HepG2 (cell line): Measurements from ENCODE around the gene PRMT2. TPM values are rescaled to one million over a fixed set of nuclear protein-coding genes. Genes with fewer than 3 reads are reported as not detected.

Experiments used
- CBX1 ChIP-seq: IDR thresholded peaks from one replicate; pipeline ENCODE4 v1.6.1; 2016; ENCODE audit warnings: antibody characterized with exemption, low read depth
- GFI1 ChIP-seq: sonication (generic); formaldehyde crosslinking; IDR thresholded peaks from 2 replicates; pipeline ENCODE4 v1.5.0; 2020; ENCODE audit warnings: missing genetic modification reagents, mild to moderate bottlenecking, borderline replicate concordance
- HDAC6 ChIP-seq: fragments of 200-600 bp; sonication (generic); IDR thresholded peaks from 2 replicates; pipeline ENCODE4 v1.7.0; 2017; ENCODE audit warnings: mild to moderate bottlenecking, antibody characterized with exemption, low read length, low read depth
- IRX3 ChIP-seq: sonication (generic); formaldehyde crosslinking; IDR thresholded peaks from 2 replicates; pipeline ENCODE4 v1.8.1; 2023; ENCODE audit warnings: mild to moderate bottlenecking, low read depth, missing genetic modification reagents, borderline replicate concordance
- KMT2B ChIP-seq: IDR thresholded peaks from 2 replicates; pipeline ENCODE4 v1.6.1; 2016; ENCODE audit warnings: missing genetic modification reagents, missing compliant biosample characterization
- LCORL ChIP-seq, 2 experiments: fragments of 450-650 bp in 1 of 2; sonication (generic) in 1 of 2; formaldehyde crosslinking in 1 of 2; IDR thresholded peaks; 2 replicates each; pipeline versions ENCODE4 v1.5.0 to v1.6.1; 2017 to 2020; ENCODE audit warnings: antibody characterized with exemption in 1 of 2, missing genetic modification reagents in 1 of 2
- MXD3 ChIP-seq: IDR thresholded peaks from 2 replicates; pipeline ENCODE4 v1.6.1; 2016; ENCODE audit warnings: mild to moderate bottlenecking, missing biosample characterization, missing genetic modification reagents
- PAX8 ChIP-seq: sonication (generic); formaldehyde crosslinking; IDR thresholded peaks from 2 replicates; pipeline ENCODE4 v1.8.0; 2022; ENCODE audit warnings: mild to moderate bottlenecking, missing genetic modification reagents, borderline replicate concordance
- XBP1 ChIP-seq: sonication (generic); formaldehyde crosslinking; IDR thresholded peaks from 2 replicates; pipeline ENCODE4 v1.5.0; 2020; ENCODE audit warnings: missing genetic modification reagents
- ZBTB37 ChIP-seq: sonication (generic); formaldehyde crosslinking; IDR thresholded peaks from 2 replicates; pipeline ENCODE4 v1.4.0; 2020; ENCODE audit warnings: mild to moderate bottlenecking, missing genetic modification reagents
- ZBTB8A ChIP-seq: sonication (generic); formaldehyde crosslinking; IDR thresholded peaks from 2 replicates; pipeline ENCODE4 v1.4.0; 2020; ENCODE audit warnings: mild to moderate bottlenecking, low read depth, missing genetic modification reagents, borderline replicate concordance
- ZNF160 ChIP-seq: sonication (generic); formaldehyde crosslinking; IDR thresholded peaks from 2 replicates; pipeline ENCODE4 v1.8.0; 2022; ENCODE audit warnings: mild to moderate bottlenecking, inconsistent platforms, missing genetic modification reagents
- ZNF512 ChIP-seq: sonication (generic); formaldehyde crosslinking; IDR thresholded peaks from 2 replicates; pipeline ENCODE4 v1.4.0; 2020; ENCODE audit warnings: mild to moderate bottlenecking, missing genetic modification reagents
- ZNF574 ChIP-seq: sonication (generic); formaldehyde crosslinking; IDR thresholded peaks from 2 replicates; pipeline ENCODE4 v1.4.0; 2020; ENCODE audit warnings: missing genetic modification reagents
- ZNF878 ChIP-seq: sonication (generic); formaldehyde crosslinking; IDR thresholded peaks from 2 replicates; pipeline ENCODE4 v1.8.1; 2023; ENCODE audit warnings: mild to moderate bottlenecking, missing genetic modification reagents, moderate library complexity
- polyA plus RNA-seq, 8 experiments: library from polyadenylated mRNA; depleted of rRNA in 3 of 8; stranded (reverse) in 7 of 8; unstranded in 1 of 8; fragments of >200 nt; fragmentation: Illumina TruSeq in 4 of 8; extraction: Trizol in 4 of 8; gene quantifications; 2 replicates each; pipeline versions ENCODE4 v1.2.1 to v1.2.3, GENCODE V29; 2011 to 2016; ENCODE audit warnings: low read depth in 4 of 8, missing spikeins in 1 of 8, mixed read lengths in 1 of 8; ENCODE audit not compliant: insufficient read depth in 1 of 8
- total RNA-seq, 5 experiments: library from RNA; depleted of rRNA; stranded (reverse); fragments of >200 nt; fragmentation: Illumina TruSeq; extraction: Trizol; gene quantifications; 2 replicates each; pipeline ENCODE4 v1.2.3, GENCODE V29; 2016; ENCODE audit warnings: low read depth in 1 of 5

PRMT2 gene
- total and polyA plus RNA-seq, 2 of the 13 experiments (the other 11 are each of a cell fraction or from before 2014, with no cell fraction given), result 54.4 to 78.8 TPM

GRCh38 chr21:46635324-46636180 is at the start of gene PRMT2 (continued):
- TF ChIP-seq MXD3 (CRISPR knock-in tag), result peak; percentile 78; the same call in 1 of the 2 replicates
- TF ChIP-seq IRX3, result peak; percentile 57; the same call in 1 of the 2 replicates
- TF ChIP-seq KMT2B (CRISPR knock-in tag), result peak; percentile 83
- no peak; the same call in 1 of the 2 replicates for TF ChIP-seq ZNF160 (CRISPR knock-in tag)
- no peak for TF ChIP-seq ZNF512 (CRISPR knock-in tag)
- 0 out of 2 replicates have a peak, but pooled peaks have one; percentile 30 for TF ChIP-seq GFI1 (CRISPR knock-in tag)
- TF ChIP-seq XBP1 (CRISPR knock-in tag), result no peak
- peak; percentile 25; the same call in 1 of the 2 replicates for TF ChIP-seq ZBTB8A (CRISPR knock-in tag)
- TF ChIP-seq ZNF878 (CRISPR knock-in tag), result no peak
- TF ChIP-seq HDAC6, result no peak
- TF ChIP-seq CBX1, result peak; percentile 62
- TF ChIP-seq LCORL (IDR thresholded peaks at IDR 0.05), result no peak
- peak; percentile 70; the same call in 1 of the 2 replicates for TF ChIP-seq LCORL (CRISPR knock-in tag; IDR thresholded peaks at IDR 0.05)
- TF ChIP-seq PAX8 (CRISPR knock-in tag), result peak; percentile 67; the same call in 1 of the 2 replicates
- TF ChIP-seq ZNF574 (CRISPR knock-in tag), result peak; percentile 50; the same call in 1 of the 2 replicates
- no peak for TF ChIP-seq ZBTB37 (CRISPR knock-in tag)
